Measurements from ENCODE around the gene GBX1. TPM values are rescaled to one million over a fixed set of nuclear protein-coding genes. Genes with fewer than 3 reads are reported as not detected.

The GBX1 gene
- polyA plus RNA-seq, 2 of the 4 experiments (the other 2 are of a cell fraction), result not detected

- no peak for TF ChIP-seq ZFP36 (IDR thresholded peaks at IDR 0.05; ENCODE audit: borderline replicate concordance, partially characterized antibody)
- TF ChIP-seq KDM5A (IDR thresholded peaks at IDR 0.05), result no peak
- no peak for TF ChIP-seq HOXB13 (CRISPR knock-in tag; IDR thresholded peaks at IDR 0.05; ENCODE audit: low read depth)
- TF ChIP-seq ELK1 (IDR thresholded peaks at IDR 0.05; ENCODE audit: low read depth, low read length), result no peak
- no peak for TF ChIP-seq BHLHE40 (IDR thresholded peaks at IDR 0.05; ENCODE audit: low read depth, low read length)
- TF ChIP-seq CTCF (IDR thresholded peaks at IDR 0.05), result no peak
- Histone ChIP-seq H3K27ac (no peak overlapping the region), H3K4me1 (no peaks in the 10 kb centered on the region), H3K4me2 (no peak overlapping the region), H3K9me3 (no peaks in the 10 kb centered on the region), H3K4me3 (no peak overlapping the region)
- WGBS (ENCODE audit: missing lambda C conversion rate), result 90% methylated on average over 24 of the region's 24 CpGs
- DNase-seq (ENCODE audit: low read depth in 1 of 2, low spot score in 1 of 2) (no peak), FAIRE-seq (no peak), ATAC-seq (no peak)
- CTCF ChIA-PET, result interaction anchor here (0.7 to 3.4 kb wide), 4 partner anchors 11 to 57 kb away, joined by 3 to 50 read pairs (median 22); no protein-coding TSS in a partner anchor
- POLR2A ChIA-PET, result no interaction called here
Observed at GRCh38 chr7:151122276-151122675, 45.2 kb downstream of the GBX1 start.

- CTCF ChIA-PET, result interaction anchor here (1.0 to 3.4 kb wide), 8 partner anchors 10 to 50 kb away, joined by 3 to 50 read pairs (median 10); no protein-coding TSS in a partner anchor
- WGBS (ENCODE audit: missing lambda C conversion rate), result 88% methylated on average over 26 of the region's 30 CpGs
- ATAC-seq (no peak), FAIRE-seq (no peak), DNase-seq (ENCODE audit: low read depth in 1 of 2, low spot score in 1 of 2) (no peak)
- POLR2A ChIA-PET, result no interaction called here
- no peaks in the 10 kb centered on the region; the same call in 2 of the 3 replicates for H3K4me1 ChIP-seq
- H3K9me3 ChIP-seq, result no peaks in the 10 kb centered on the region
- no peak overlapping the region for H3K27ac ChIP-seq
- TF ChIP-seq ESRRA (IDR thresholded peaks at IDR 0.05; ENCODE audit: borderline replicate concordance, low read length) (no peak), FOSB (CRISPR knock-in tag; IDR thresholded peaks at IDR 0.05) (no peak), NPAS2 (CRISPR knock-in tag; IDR thresholded peaks at IDR 0.05; ENCODE audit: borderline replicate concordance) (no peak), MAX (IDR thresholded peaks at IDR 0.05) (no peak), PHF8 (IDR thresholded peaks at IDR 0.05; ENCODE audit: borderline replicate concordance, low read depth) (no peak), ZC3H11A (IDR thresholded peaks at IDR 0.05) (no peak), CBX2 (IDR thresholded peaks at IDR 0.05; ENCODE audit: borderline replicate concordance, low read depth) (no peak), TFCP2L1 (CRISPR knock-in tag; IDR thresholded peaks at IDR 0.05) (no peak), HOXA7 (CRISPR knock-in tag; IDR thresholded peaks at IDR 0.05) (no peak)
- no peak overlapping the region for H3K4me3 ChIP-seq
- no peak overlapping the region for H3K4me2 ChIP-seq
Observed at GRCh38 chr7:151121380-151122170, 45.9 kb downstream of the GBX1 start.

GRCh38 chr7:151120896-151121295, 46.6 kb downstream of the GBX1 start:
- Histone ChIP-seq H3K9me3 (no peaks in the 10 kb centered on the region), H3K4me2 (no peak overlapping the region), H3K4me3 (no peak overlapping the region), H3K27ac (no peak overlapping the region), H3K4me1 (peaks cover 6% of the 10 kb centered on the region)
- ATAC-seq (no peak), DNase-seq (ENCODE audit: low read depth in 1 of 2, low spot score in 1 of 2) (no peak), FAIRE-seq (no peak)
- ChIA-PET POLR2A (no interaction called here), CTCF (interaction anchor here (1.0 to 2.8 kb wide), 10 partner anchors 10 to 158 kb away, joined by 3 to 23 read pairs (median 6); no protein-coding TSS in a partner anchor)
- WGBS (ENCODE audit: missing lambda C conversion rate), result 90% methylated on average over 22 of the region's 22 CpGs
- TF ChIP-seq ATOH8 (CRISPR knock-in tag; IDR thresholded peaks at IDR 0.05; ENCODE audit: low read depth) (no peak), MYC (IDR thresholded peaks at IDR 0.05; ENCODE audit: borderline replicate concordance, low read length) (no peak), EHMT2 (IDR thresholded peaks at IDR 0.05; ENCODE audit: low read depth) (no peak), REST (IDR thresholded peaks at IDR 0.05) (no peak), JUN (IDR thresholded peaks at IDR 0.05) (no peak), PHF8 (IDR thresholded peaks at IDR 0.05; ENCODE audit: borderline replicate concordance, low read depth) (no peak)
